Suppressor macrophage treated with lipopolysaccharide for 1 hour (primary cell): Measurements from ENCODE around the gene GNG12.

ENCODE experiments used
- DNase-seq, 3 donors: peaks; one replicate each; pipeline ENCODE4 v3.0.0-alpha.2; 2020 to 2022

GNG12 gene

GRCh38 chr1:67726224-67726623, 107.0 kb downstream of the GNG12 start:
- DNase-seq = peak; percentile 65 to 91 (median 85)

- DNase-seq = no peak
Observed at GRCh38 chr1:67724928-67725560, 108.2 kb downstream of the GNG12 start.

GRCh38 chr1:67723620-67724019, 109.6 kb downstream of the GNG12 start:
- peak; percentile 84 to 93 (median 91) for DNase-seq

- no peak for DNase-seq
Observed at GRCh38 chr1:67723126-67723525, 110.1 kb downstream of the GNG12 start.

GRCh38 chr1:67722292-67722944, 110.8 kb downstream of the GNG12 start:
- DNase-seq = no peak

GRCh38 chr1:67721650-67722291, 111.5 kb downstream of the GNG12 start:
- DNase-seq = peak in 1 of 3 donors; percentile 16

- DNase-seq = no peak
Observed at GRCh38 chr1:67721112-67721511, 112.2 kb downstream of the GNG12 start.

GRCh38 chr1:67719329-67720196, 113.7 kb downstream of the GNG12 start:
- no peak for DNase-seq

GRCh38 chr1:67717876-67718275, 115.4 kb downstream of the GNG12 start:
- DNase-seq = no peak

- DNase-seq = no peak
Observed at GRCh38 chr1:67716800-67717199, 116.5 kb downstream of the GNG12 start.

GRCh38 chr1:67715819-67716218, 117.4 kb downstream of the GNG12 start:
- DNase-seq = no peak

GRCh38 chr1:67713057-67713846, 120.0 kb downstream of the GNG12 start:
- no peak for DNase-seq

GRCh38 chr1:67711855-67712212, 121.4 kb downstream of the GNG12 start:
- DNase-seq = no peak

GRCh38 chr1:67711158-67711854, 122.0 kb downstream of the GNG12 start:
- no peak for DNase-seq

- DNase-seq = no peak
Observed at GRCh38 chr1:67710417-67710816, 122.8 kb downstream of the GNG12 start.

- DNase-seq = no peak
Observed at GRCh38 chr1:67708606-67709005, 124.7 kb downstream of the GNG12 start.

- DNase-seq = no peak
Observed at GRCh38 chr1:67705735-67706453, 127.4 kb downstream of the GNG12 start.

- no peak for DNase-seq
Observed at GRCh38 chr1:67704351-67704750, 128.9 kb downstream of the GNG12 start.

- no peak for DNase-seq
Observed at GRCh38 chr1:67701876-67702275, 131.4 kb downstream of the GNG12 start.

- no peak for DNase-seq
Observed at GRCh38 chr1:67700692-67701410, 132.4 kb downstream of the GNG12 start.
